Epithelial cell of proximal tubule (primary cell): ENCODE data around the gene SHB. TPM values are rescaled to one million over a fixed set of nuclear protein-coding genes. Genes with fewer than 3 reads are reported as not detected.

Experiments
- DNase-seq: peaks from one replicate; pipeline ENCODE4 v3.0.0-alpha.2; 2011; ENCODE audit warnings: low read depth
- H3K4me3 ChIP-seq: 2 replicates; pipeline ENCODE4 v1.5.1; 2011; ENCODE audit warnings: low read depth, mild to moderate bottlenecking, low read length
- total RNA-seq: library from RNA; depleted of rRNA; stranded (reverse); fragments of >200 nt; gene quantifications from 2 replicates; pipeline ENCODE4 v1.2.3, GENCODE V29; 2015
- TF ChIP-seq, protein P1 (sequence below): conservative IDR thresholded peaks from 2 replicates; pipeline ENCODE4 v1.5.1; 2012; ENCODE audit warnings: low read depth, mild to moderate bottlenecking, low read length

The SHB gene
- total RNA-seq, 1 donor from 2014 or later, result 32.7 TPM

DNA sequence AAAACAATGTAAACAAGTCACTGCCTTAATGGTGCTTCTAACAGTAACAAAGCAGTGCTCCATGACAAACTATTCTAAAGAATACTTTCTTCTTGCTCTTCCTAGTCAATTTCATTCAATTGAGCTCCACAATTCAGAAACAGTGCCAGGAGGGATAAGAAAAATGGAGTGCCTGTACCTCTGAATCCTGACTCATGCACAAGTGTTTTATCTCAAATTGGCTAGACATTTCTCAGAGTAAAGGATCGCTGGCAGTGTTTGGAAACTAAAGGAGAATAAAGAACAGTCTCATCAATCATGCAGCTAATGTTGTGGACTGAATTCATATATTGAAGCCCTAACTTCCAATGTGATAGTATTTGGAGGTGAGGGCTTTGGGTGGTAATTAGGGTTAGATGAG lies 192.7 kb downstream of the SHB start:
- TF ChIP-seq, protein P1, sequence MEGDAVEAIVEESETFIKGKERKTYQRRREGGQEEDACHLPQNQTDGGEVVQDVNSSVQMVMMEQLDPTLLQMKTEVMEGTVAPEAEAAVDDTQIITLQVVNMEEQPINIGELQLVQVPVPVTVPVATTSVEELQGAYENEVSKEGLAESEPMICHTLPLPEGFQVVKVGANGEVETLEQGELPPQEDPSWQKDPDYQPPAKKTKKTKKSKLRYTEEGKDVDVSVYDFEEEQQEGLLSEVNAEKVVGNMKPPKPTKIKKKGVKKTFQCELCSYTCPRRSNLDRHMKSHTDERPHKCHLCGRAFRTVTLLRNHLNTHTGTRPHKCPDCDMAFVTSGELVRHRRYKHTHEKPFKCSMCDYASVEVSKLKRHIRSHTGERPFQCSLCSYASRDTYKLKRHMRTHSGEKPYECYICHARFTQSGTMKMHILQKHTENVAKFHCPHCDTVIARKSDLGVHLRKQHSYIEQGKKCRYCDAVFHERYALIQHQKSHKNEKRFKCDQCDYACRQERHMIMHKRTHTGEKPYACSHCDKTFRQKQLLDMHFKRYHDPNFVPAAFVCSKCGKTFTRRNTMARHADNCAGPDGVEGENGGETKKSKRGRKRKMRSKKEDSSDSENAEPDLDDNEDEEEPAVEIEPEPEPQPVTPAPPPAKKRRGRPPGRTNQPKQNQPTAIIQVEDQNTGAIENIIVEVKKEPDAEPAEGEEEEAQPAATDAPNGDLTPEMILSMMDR, result no peak
- DNase-seq, result no peak
- H3K4me3 ChIP-seq, result no peak overlapping the region

DNA sequence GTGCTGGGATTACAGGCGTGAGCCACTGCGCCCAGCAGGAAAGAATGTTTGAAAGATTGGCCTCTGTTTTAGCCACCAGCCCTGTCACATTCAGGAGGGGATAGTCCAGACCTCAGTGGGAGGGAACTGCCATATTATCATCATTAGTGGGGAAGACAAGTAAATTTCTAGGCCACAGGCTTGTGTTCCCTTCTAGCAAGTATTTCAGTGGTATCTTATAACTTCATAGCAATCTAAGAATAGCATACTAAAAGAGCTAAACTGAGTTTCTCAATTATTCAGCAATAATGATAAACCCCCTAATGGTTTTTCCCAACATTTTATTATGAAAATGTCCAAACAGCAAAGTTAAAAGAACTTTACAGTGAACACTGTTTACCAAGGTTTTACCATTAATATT lies 195.1 kb downstream of the SHB start:
- no peak for DNase-seq
- TF ChIP-seq, protein P1, result no peak
- H3K4me3 ChIP-seq, result no peak overlapping the region

DNA sequence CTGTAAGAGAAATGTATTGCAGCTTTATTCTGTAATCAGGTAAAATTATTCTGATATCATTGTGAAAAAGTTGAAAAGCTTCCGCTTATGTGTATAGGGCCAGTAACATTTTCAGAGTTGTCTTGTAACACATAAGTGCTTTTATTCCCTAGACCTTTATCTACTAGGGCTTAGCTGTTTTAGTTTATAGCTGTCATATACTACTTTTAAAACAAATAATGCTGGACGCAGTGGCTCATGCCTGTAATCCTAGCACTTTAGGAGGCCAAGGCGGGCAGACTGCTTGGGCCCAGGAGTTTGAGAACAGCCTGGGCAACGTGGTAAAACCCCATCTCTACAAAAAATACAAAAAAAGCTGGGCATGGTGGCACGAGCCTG lies 198.2 kb downstream of the SHB start:
- H3K4me3 ChIP-seq, result no peak overlapping the region
- TF ChIP-seq, protein P1, result no peak
- no peak for DNase-seq

DNA sequence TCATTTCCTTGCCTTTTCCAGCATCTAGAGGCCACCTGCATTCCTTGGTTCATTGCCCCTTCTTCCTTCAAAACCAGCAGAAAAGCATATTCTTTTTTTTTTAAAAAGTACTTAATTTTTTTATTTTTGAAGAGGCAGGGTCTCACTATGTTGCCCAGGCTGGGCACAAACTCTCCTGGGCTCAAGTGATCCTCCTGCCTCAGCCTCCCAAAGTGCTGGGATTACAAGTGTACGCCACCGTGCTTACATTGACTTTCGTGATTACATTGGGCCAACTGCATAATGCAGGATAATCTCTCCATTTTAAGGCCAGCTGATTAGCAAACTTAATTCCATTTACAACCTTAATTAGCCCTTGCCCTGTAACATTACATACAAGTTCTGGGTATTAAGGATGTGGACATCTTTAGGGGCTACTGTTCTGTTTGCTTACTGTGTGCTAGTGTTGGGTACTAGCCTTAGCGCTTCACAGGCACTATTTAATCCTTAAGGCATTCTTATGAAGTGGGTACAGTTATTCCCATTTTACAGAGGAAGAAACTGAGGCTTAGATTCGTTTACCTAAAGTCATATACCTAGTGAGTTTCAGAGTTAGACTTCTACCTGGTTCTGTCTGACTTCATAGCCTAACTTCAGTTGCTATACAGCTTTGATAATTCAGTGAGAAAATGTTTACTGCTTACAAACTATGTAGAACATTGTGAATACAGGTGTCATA lies 198.8 kb downstream of the SHB start:
- DNase-seq, result no peak
- no peak overlapping the region for H3K4me3 ChIP-seq
- TF ChIP-seq, protein P1, result no peak

Other genes with a start within 250 kb of the SHB start
- 24.1 and 30.9 TPM in 2 replicates for gene SLC25A51, start 165.1 kb downstream of the SHB start, total RNA-seq